ENCODE results near the gene AKNAD1. TPM values are rescaled to one million over a fixed set of nuclear protein-coding genes. Genes with fewer than 3 reads are reported as not detected.

Gene AKNAD1
- total RNA-seq, 4 donors from 2014 or later = 0.67 to 3.9 TPM; not detected in 2

DNA sequence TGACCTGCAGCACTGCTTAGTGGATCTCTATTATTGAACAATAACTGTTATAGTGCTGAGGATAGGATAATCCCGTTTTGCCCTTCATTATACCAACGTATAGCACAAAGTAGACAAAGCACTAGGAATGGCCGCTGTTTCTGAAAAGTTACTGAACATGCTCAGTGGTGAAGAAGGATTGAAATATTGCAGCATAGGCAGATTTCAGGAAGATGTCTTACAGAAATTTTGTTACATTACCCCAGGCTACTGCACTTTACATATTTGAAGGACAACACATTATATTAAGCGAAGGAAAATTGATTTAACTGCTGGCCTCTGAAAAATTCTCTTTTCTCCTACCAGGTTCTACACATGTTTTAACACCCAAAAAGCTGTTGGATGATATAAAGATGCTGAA lies 48.5 kb downstream of the AKNAD1 start:
- no peak overlapping the region for H3K4me3 ChIP-seq
- ATAC-seq (no peak), DNase-seq (no peak)
- intact Hi-C loops (cut with DNase I; ENCODE audit: low total_unique reads) (no loop called here), in situ Hi-C loops (cut with MboI; ENCODE audit: low sequenced_read_pairs in 4 of 4) (no loop called here)
- no peaks in the 10 kb centered on the region for H3K27me3 ChIP-seq
- H3K9me3 ChIP-seq = no peaks in the 10 kb centered on the region
- peaks cover 0 to 35% of the 10 kb centered on the region in 2 donors for H3K36me3 ChIP-seq
- TF ChIP-seq POLR2A (IDR thresholded peaks at IDR 0.05) = no peak
- TF ChIP-seq, protein P1, sequence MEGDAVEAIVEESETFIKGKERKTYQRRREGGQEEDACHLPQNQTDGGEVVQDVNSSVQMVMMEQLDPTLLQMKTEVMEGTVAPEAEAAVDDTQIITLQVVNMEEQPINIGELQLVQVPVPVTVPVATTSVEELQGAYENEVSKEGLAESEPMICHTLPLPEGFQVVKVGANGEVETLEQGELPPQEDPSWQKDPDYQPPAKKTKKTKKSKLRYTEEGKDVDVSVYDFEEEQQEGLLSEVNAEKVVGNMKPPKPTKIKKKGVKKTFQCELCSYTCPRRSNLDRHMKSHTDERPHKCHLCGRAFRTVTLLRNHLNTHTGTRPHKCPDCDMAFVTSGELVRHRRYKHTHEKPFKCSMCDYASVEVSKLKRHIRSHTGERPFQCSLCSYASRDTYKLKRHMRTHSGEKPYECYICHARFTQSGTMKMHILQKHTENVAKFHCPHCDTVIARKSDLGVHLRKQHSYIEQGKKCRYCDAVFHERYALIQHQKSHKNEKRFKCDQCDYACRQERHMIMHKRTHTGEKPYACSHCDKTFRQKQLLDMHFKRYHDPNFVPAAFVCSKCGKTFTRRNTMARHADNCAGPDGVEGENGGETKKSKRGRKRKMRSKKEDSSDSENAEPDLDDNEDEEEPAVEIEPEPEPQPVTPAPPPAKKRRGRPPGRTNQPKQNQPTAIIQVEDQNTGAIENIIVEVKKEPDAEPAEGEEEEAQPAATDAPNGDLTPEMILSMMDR (IDR thresholded peaks at IDR 0.05 in 4 of 5, conservative IDR thresholded peaks at IDR 0.05 in 1 of 5) = no peak
- no peaks in the 10 kb centered on the region for H3K4me1 ChIP-seq
- no peak overlapping the region for H3K27ac ChIP-seq

DNA sequence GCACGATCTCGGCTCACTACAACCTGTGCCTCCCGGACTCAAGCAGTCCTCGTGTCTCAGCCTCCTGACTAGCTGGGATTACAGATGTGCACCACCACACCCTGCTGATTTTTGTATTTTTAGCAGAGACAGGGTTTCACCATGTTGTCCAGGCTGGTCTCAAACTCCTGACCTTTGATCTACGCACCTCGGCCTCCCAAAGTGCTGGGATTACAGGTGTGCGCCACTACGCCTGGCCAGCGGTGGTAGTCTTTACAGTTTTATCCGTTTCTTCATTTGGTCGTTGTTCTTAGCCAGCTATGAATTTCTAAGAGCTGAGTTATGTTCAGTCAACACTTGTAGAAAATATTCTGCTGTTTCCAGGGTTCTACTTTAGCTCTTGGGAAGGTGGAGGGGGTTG lies 53.3 kb downstream of the AKNAD1 start:
- peaks cover 0 to 55% of the 10 kb centered on the region in 2 donors for H3K36me3 ChIP-seq
- no peaks in the 10 kb centered on the region for H3K4me1 ChIP-seq
- H3K27me3 ChIP-seq = no peaks in the 10 kb centered on the region
- no peak for TF ChIP-seq POLR2A (IDR thresholded peaks at IDR 0.05)
- TF ChIP-seq, protein P1 (IDR thresholded peaks at IDR 0.05 in 4 of 5, conservative IDR thresholded peaks at IDR 0.05 in 1 of 5) = no peak
- in situ Hi-C loops (cut with MboI; ENCODE audit: low sequenced_read_pairs in 4 of 4) = no loop called here
- intact Hi-C loops (cut with DNase I; ENCODE audit: low total_unique reads) = no loop called here
- H3K9me3 ChIP-seq = no peaks in the 10 kb centered on the region
- DNase-seq (no peak), ATAC-seq (no peak)
- no peak overlapping the region for H3K4me3 ChIP-seq
- H3K27ac ChIP-seq = no peak overlapping the region

DNA sequence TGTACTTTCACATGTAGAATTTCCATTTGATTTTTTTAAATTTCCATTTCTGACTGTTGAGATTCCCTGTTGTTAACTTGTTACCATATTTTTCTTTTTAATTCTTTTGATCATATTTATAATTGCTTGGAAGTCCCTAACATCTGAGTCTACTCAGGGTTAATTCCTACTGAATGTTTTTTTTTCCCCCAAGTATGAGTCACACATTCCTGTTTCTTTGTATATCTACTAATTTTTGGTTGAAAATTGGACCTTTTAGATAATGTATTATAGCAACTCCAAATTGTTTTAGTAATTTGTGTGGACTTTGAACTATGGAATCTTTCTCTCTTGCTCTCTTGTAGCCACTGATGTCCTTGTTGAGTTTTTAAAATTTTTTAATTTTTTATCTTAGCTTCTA lies 55.8 kb downstream of the AKNAD1 start:
- Histone ChIP-seq H3K36me3 (peaks cover 6 to 59% of the 10 kb centered on the region in 2 donors), H3K27ac (no peak overlapping the region)
- intact Hi-C loops (cut with DNase I; ENCODE audit: low total_unique reads) = no loop called here

DNA sequence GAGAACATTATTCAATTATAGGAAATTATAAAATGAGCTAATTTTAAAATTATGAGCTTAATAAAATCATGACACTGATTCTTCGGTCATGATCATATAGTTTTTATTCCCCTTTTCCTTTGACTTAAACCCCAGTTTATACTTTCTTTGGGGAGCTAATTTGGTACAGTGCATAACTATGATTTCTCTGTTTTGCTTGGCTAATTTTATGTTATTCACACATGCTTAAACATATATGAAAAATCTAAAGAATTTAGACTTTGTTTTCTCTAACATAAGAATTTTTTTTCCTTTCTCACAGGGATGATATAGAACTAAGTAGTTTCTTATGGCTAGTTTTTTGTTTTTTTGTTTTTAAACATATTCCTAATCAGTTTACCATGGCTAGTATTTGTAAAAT lies 57.9 kb downstream of the AKNAD1 start:
- no peak overlapping the region for H3K27ac ChIP-seq
- intact Hi-C loops (cut with DNase I; ENCODE audit: low total_unique reads) = no loop called here
- H3K27me3 ChIP-seq = no peaks in the 10 kb centered on the region
- no peak overlapping the region for H3K4me3 ChIP-seq
- no peaks in the 10 kb centered on the region for H3K4me1 ChIP-seq
- no peak for DNase-seq
- no peaks in the 10 kb centered on the region for H3K9me3 ChIP-seq
- ATAC-seq = no peak
- in situ Hi-C loops (cut with MboI; ENCODE audit: low sequenced_read_pairs in 4 of 4) = no loop called here
- H3K36me3 ChIP-seq = peaks cover 6 to 67% of the 10 kb centered on the region in 2 donors
- TF ChIP-seq, protein P1 (IDR thresholded peaks at IDR 0.05 in 4 of 5, conservative IDR thresholded peaks at IDR 0.05 in 1 of 5) = no peak
- TF ChIP-seq POLR2A (IDR thresholded peaks at IDR 0.05) = no peak

More for the DNA sequence above, 55.8 kb downstream of the AKNAD1 start:
- in situ Hi-C loops (cut with MboI; ENCODE audit: low sequenced_read_pairs in 4 of 4) = no loop called here
- DNase-seq (no peak), ATAC-seq (no peak)
- Histone ChIP-seq H3K9me3 (no peaks in the 10 kb centered on the region), H3K4me1 (no peaks in the 10 kb centered on the region), H3K4me3 (no peak overlapping the region), H3K27me3 (no peaks in the 10 kb centered on the region)
- no peak for TF ChIP-seq POLR2A (IDR thresholded peaks at IDR 0.05)
- TF ChIP-seq, protein P1 (IDR thresholded peaks at IDR 0.05 in 4 of 5, conservative IDR thresholded peaks at IDR 0.05 in 1 of 5) = no peak

DNA sequence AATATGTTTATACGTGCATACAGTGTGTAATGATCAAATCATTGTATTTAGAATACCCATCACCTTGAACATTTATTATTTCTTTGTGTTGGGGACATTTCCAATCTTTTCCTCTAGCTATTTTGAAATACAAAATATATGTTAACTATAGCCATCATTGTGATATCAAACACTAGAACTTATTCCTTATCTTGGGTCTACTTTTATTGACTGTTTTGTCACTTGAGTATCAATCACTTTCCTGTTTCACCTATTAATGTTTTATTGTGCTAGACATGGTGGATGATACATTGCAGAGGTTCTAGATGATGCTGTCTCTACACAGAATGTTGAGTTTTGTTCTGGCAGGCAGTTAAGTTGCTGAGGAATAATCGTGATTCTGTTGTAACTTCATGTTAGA lies 64.5 kb downstream of the AKNAD1 start:
- Histone ChIP-seq H3K36me3 (peaks cover 8 to 43% of the 10 kb centered on the region in 2 donors), H3K9me3 (no peaks in the 10 kb centered on the region), H3K27me3 (no peaks in the 10 kb centered on the region), H3K27ac (no peak overlapping the region), H3K4me3 (no peak overlapping the region), H3K4me1 (no peaks in the 10 kb centered on the region)
- in situ Hi-C loops (cut with MboI; ENCODE audit: low sequenced_read_pairs in 4 of 4) (no loop called here), intact Hi-C loops (cut with DNase I; ENCODE audit: low total_unique reads) (no loop called here)
- no peak for ATAC-seq
- DNase-seq = no peak
- no peak for TF ChIP-seq POLR2A (IDR thresholded peaks at IDR 0.05)
- TF ChIP-seq, protein P1 (IDR thresholded peaks at IDR 0.05 in 4 of 5, conservative IDR thresholded peaks at IDR 0.05 in 1 of 5) = no peak
